Activated CD8-positive, alpha-beta memory T cell treated with anti-CD3 and anti-CD28 coated beads, Interleukin-2, amount 50 U/mL, for 1 hour (primary cell): Measurements from ENCODE around the gene CALML6.

Experiments
- DNase-seq: peaks from one replicate; pipeline ENCODE4 v3.0.0-alpha.2; 2020; ENCODE audit errors: extremely low read depth

The CALML6 gene

DNA sequence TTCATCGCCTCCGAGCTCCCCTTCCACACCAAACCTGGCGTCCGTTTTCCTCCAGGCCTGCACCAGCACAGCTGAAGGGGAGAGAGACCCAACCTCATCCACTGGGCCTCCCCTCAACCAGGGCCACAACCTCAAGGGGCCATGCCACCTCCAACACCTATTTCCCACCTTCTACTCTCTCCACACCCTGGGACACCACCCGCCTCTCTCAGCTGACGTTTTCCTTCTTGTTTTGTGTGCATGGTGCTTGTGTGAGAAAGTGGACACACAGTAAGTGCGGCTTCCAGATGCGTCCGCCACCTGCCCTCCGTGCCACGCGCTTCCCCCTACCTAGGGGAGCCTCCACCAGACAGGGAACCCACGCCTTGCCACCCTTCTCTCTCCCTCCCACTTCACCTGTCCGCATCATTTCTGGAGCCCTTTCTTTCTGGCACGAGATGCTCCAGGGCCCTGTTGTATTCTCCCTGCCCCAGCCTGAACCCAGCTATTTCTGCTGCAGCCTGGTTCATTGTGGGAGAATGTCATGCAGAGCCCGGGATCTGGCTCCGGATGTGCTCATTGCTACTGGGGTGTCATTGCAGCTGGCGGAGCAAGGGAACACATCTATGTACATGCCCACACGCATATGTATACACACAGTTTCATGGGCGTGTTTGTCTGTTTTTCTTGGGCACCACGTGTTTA lies 22.8 kb upstream of the CALML6 start:
- DNase-seq = no peak

DNA sequence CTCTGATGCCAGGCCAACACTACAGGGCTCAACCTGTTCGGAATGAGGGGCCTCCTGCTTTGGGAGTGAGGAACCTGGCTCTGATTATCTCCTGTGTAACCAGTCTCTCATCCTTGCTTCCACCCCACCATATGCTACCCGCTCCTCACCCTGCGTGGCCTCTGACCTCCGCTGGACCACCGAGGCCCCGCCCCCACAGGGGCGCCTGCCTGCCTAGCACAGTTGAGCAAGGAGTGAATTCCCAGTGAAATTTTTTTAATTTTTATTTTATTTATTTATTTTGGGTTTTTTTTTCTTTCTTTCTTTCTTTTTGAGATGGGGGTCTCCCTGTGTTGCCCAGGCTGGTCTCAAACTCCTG lies 22.3 kb upstream of the CALML6 start:
- DNase-seq = no peak

DNA sequence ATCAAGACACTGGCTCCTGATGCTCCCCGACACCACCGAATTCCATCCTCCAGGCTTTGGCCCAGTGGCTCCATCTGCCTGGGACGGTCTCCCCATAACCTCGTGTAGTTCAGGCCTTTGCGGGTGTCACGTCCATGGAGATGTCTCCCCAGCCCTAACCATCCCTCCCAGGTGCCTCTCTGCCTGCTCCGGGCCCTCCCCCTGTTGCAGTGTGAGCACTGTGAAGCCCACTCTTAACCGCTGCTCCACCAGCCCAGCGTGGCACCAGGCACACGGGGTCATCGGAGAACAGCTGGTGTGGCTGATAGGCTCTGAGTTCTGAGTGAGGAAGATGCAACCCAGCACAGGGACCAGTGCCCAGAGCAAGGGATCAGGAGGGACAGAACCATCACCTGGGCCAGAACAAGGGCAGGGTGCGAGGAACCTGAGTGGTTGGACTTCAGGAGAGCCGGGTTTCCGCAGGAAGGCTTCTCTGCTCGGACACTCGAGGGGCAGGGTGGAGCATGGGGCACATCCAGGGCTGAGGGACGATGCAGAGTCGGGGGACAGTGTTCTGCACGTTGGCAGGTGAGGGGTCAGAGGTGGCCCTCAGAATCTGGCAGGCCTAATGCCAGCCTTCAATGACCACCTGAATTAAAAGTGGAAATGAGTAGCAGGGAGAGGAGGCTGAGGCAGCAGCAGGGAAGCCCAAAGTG lies 21.6 kb upstream of the CALML6 start:
- no peak for DNase-seq

DNA sequence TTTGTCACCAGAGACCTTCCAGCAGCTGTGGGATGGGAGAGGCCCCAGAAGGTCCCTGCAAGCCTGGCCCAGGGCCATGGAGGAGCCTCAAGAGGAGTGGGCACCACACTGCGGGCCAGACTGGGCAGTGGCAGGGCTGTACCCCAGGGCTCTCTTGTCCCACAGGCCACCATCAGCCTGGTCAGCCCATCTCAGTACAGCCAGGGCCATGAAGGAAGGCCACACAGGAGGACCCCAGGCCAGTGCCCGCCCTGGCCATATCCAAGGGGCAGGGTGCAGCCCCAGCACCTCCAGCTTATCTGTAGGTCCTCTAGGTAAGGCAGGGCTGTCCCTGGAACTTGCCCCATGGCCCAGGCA lies 21.1 kb upstream of the CALML6 start:
- DNase-seq = no peak

DNA sequence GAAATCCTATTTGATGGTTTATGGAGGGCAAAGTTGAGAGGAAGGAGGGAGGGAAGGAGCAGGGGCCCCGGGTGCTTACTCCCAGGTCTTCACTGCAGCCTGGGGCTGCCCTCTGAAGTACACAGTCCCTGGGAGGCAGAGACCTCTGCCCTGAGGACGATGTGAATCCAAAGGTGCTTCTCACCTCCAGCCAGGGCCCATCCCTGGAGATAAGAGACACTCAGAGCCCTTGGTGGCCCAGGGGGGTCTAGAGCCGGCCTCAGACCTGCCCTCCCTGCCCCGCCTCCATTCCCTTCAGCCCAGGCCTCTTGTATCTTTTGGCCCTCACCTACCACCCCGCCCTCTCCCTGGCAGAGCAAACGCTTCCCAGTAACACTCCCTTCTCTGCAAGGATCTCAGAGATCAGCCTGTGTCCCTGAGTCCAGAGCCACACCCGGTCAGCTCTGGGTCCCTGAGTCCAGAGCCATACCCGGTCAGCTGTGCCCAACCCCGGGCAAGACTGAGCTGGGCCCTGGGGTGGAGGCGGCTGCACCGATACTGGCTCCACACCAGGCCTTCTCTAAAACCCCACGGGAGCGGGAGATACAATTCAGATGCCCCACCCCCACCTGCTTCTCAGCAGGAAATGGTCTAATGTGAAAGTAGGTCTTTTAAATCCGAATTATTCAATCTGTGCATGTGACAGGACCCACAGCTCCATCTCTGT lies 20.6 kb upstream of the CALML6 start:
- DNase-seq = no peak

DNA sequence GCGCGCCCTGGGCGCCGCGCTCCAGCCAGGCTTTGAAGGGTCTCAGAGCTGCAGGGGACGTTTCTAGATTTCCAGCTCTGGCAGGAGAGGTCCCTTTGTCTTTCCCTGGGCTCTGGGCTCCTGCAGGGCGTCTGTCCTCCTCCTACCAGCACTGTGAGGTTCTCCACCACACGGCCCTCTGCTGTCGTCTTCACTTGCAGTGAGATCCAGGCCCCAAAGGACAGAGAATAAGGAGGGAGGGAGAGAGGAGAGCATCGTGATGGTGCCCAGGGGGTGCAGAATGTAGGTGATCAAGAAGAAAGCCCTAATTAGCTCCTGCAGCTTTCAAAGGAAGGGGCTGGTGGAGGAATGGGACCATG lies 20.0 kb upstream of the CALML6 start:
- no peak for DNase-seq

DNA sequence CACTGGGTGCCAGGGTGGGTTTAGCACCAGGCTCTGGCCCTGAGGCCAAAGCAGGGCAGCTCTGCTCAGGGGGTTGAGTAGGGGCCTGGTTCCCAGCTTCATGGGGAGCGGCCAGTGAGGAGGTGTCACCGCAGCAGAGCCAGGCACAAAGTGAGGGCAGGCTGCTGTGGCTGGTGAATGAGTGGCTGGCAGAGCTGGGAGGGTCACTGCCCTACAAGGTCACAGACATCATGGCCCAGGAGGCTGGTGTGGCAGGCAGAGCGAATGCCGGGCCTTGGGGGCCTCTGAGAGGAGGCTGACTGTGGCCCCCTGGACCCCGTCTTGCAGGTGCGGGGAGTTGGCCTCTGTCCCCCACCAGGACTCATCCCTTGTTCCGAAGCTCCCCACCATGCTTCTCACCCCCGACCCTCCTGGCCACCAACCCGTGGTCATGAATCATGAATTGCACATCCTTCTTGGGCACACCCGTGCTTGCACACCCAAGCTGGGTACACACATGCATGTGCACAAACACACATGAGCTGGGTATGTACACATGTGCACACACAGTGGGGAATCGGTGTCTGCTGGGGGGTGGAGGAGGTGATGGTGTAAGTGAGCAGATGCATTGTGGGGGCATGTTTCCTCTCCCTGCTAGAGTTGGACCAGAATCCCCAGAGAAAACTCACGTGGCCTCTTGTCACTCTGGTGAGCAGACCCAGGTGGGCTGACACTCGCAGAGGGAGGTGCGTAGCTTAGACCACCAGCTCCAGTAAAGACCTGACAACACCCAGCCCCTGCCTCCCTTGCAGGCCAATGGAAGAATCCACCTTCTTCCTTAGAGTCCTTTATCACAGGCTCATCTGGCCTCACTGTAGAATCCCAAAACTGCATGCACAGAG lies 19.4 kb upstream of the CALML6 start:
- DNase-seq = no peak

DNA sequence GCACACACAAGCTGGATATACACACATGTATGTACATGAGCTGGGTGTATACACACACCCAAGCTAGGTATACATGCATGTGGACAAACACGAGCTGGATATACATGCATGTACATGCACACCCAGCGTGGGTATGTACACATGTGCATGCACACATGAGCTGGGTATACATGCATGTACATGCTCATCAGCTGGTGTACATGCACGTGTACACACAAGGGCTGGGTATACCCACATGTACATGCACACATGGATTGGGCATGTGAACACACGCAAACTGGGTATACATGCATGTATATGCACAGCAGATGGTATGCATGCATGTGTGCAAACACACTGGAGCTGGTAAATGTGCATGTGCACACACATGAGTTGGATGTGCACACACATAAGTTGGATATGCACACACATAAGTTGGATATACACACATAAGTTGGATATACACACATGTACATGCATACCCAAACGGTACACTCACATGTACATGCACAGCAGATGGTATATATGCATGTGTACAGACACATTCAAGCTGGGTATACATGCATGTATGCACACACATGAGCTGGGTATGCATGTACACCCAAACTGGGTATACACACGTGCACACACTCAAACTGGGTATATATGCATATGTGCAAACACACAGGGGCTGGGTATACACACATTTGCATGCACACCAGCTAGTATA lies 16.7 kb upstream of the CALML6 start:
- DNase-seq = no peak

DNA sequence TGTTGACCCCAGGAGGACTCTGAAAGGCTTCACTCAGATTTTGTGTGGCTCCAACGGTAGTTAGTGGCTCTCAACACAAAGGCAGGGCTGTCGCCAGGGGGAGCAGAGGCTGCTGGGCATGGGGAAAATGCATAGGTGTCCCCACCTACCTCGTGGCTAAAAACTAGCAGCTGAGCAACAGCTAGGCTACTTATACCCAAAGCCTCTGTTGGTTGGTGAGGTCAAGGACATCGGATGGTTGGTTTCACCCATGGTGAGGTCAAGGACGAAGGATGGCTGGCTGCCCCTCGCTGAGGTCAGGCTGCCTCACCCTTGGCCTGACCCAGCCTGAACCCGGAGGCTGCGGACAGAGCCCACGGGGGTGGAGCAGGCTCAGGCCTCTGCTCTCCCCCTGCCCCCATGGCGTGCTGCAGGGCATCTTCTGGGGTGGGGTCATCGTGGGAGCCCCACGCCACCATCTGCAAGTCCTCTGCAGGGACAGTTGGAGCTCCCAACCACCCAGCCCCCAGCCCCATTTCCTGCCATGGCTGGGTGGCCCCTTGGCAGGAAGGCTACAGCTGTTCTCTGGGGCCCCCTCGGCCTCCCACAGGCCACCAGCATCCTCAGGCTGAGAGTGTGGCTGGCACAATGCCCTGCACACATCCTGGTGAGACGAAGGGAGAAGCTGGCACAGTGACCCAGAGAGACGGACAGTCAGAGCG lies 15.6 kb upstream of the CALML6 start:
- no peak for DNase-seq

DNA sequence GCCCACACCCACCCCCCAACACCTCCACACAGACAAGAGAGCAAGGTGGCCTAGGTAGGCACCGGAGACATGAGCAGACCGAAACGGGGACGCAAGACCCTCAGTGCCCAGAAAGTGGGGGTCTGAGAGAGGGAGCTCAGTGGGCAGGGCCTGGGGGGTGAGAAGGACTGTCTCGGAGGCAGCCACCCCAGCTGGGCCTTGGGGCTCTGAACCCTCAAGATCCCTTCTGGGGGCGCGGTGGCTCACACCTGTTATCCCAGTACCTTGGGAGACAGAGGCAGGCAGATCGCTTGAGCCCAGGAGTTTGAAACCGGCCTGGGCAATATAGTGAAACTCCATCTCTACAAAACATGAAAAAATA lies 15.1 kb upstream of the CALML6 start:
- DNase-seq = no peak

DNA sequence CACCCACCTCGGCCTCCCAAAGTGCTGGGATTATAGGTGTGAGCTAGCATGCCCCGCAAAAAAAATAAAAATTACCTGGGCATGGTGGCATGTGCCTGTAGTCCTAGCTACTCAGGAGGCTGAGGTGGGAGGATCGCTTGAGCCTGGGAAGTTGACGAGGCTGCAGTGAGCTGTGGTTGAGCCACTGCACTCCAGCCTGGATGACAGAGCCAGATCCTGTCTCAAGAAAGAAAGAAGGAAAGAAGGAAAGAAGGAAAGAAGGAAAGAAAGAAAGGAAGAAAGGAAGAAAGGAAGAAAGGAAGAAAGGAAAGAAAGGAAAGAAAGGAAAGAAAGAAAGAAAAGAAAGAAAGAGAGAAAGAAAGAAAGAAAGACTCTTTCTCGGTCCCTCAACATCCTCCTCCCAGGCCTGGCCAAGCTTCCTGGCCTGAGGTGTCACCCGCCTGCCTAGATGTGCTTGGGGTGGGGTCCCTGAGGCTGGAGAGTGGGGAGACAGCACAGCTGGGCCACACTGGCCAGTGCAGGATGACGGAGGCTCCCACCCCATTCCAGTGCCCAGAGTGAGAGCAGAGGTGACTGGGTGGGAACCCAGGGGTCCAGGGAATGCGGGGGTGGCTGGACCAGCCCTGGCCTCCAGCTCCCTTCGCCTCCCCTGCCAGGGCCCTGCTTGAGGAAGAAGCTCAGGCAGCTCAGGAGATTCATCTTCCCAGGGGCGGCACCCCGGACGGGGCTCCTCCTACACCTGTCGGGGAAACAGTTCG lies 14.0 kb upstream of the CALML6 start:
- DNase-seq = no peak

DNA sequence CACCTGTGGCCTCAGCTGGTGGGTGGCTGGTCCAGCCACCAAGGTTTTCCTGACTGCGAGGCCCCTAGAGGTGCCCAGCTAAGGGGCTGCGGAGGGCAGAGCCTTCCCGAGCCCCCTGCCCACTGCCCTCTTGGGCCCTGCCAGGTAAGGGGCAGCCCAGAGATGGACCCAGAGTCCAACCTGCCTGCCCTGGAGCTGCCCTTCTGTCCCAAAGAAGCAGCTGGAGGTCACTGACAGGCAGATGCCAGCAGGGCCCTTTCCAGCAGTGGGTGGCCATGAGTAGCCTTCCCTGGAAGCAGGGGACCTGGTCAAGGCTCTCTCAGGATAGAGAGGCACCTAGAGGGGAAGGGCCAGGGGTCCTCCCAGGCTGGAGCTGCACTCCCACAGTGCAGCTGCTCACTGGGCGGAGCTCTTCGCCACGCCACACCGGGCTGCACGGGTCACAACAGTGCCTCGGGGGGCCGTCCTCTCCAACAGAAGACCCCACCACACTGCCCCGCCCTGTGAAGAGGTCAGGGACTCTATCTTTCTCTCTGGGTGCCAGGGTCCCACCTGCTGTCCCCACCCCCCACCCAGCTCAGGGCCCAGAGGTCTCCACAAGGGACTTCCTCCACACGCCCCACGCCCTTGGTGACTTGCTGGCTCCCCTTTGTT lies 13.3 kb upstream of the CALML6 start:
- no peak for DNase-seq

DNA sequence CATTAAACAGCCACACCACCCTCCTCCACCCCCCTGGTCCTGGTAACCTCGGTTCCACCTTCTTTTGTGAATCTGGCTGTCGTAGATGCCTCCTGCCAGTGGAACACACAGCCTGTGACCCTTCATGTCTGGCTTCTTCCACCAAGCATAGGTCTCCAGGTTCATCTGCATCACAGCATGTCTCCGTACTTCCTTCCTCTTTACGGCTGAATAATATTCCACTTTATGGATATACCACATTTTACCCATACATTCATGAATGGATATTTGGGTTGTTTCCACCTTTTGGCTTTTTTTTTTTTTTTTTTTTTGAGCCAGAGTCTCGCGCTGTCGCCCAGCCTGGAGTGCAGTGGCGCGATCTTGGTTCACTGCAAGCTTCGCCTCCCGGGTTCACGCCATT lies 11.8 kb upstream of the CALML6 start:
- DNase-seq = no peak

DNA sequence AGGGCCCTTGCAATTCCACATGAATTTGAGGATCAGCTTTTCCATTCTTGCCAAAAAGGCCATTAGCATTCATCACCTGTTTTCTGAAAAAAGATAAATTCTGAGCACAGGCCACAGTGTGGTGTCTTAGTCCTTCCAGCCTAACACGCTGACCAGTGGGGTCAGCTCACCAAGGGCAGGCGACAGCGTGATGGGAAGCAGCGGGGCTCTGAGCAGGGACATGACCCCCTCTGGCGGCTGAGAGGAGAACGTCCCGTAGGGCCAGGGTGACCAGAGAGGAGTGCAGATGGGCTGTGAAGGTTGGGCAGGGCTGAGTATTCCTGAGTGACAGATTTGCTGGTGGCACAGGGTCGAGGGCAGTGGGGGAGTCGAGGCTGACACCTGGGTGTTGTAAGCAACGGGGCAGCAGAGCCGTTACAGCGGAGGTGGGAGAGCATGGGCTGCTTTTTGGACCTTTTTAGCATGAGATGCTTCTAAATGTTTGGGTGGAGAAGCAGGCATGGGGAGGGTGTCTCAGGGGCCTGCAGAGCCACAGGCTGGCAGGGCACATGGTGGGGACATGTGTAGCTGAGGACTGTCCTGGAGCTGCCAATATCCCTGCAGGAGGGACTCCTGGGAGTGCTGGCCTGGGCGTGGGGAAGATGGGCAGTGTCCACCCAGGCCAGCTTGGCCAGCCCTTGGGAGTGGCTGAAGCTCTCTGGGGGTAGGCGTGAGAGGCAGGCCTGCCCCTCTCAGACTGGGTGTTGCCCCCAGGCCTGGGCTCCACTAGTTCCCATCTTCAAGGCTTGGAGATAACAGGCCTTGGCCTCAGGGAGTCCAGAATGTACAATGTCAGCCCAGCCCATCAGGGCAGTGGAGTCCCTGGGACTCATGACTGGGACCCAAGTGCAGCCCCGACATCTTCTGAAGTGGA lies 8.6 kb upstream of the CALML6 start:
- no peak for DNase-seq

DNA sequence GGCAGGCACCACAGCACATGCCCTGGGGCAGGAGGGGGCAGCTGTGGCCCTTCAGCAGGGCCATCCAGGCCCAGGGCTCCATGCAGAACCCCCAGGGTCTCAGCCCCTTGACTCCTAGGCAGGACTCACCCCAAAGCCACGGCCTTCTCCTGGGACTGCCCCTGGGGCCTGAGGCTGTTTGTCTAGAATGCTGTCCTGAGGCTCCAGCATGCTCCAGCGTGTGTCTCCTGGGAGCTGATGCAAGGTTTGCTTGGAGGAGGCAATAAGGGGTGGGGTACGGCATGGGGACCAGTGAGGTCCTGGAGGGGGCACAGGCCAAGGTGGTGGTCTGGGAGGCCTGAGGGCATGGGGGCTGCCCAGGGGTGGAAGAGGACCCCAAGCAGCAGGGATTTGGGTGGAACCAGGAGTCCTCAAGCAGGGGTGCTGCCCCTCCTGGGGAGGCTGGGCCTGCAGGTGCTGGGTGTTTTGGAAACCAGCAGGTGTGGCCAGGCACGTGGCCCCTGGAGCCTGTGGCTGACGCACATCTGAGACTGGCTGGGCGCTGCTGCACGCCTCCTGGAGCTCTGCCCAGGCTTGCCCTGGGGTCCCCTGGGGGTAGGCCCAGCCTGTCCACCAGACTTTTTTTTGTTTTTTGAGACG lies 7.8 kb upstream of the CALML6 start:
- DNase-seq = no peak

DNA sequence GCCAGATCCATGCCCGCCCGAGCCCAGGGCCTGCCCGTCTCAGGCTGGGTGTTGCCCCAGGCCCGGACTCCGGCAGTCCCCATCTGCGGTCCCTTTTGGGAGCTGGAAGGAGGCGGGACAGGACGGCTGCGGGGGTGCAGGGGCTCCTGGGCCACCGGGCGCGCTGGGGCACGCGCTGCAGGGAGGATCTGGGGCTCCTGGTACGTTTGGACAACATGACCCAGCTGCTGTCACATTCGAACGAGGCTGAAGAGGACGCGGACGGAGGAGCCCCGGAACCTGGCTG lies 6.6 kb upstream of the CALML6 start:
- no peak for DNase-seq

DNA sequence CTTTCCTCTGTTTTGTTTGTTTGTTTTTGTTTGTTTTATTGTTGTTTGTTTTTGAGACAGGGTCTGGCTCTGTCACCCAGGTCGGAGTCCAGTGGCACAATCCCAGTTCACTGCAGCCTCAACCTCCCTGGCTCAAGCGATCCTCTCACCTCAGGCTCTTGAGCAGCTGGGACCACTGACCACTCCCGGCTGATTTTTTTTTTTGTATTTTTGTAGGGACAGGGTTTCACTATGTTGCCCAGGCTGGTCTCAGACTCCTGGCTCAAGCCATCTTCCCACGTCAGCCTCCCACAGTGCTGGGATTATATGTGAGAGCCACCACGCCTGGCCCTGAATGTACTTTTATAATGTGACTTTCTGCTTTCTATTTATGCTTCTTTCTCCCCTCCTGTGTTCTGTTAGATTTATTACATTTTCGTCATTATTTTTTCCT lies 5.0 kb upstream of the CALML6 start:
- no peak for DNase-seq

DNA sequence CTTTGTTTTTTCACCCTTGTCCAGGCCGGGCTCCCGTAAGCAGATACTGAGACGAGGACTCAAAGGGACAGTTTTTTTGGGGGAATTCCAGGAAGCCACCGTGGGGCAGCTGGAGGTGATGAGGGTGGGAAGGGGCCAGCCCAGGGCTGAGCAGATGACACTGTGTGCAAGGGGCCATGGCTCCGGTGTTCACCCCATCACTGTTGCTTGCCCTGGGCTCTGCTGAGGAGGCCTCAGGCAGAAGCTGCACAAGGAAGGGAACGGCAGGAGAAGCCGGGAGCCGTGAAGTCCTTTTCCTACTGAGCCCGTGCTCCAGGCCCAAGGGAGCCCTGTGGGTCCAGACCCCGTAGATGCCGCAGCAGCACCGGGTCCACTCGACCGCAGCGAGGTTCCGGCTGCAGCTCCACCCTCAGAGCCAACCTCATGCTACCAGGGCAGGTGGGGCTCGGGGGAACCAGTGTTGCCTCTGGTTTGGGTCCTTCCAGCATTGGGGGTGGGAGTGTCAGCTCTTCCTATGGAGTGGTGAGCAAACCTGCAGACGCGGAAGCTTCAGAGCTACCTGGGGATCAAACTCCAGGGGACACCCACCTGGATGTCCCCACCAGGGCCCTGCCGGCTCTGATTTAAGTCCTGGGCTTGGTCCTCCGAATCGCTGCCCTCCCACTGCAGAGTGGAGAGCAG lies 4.3 kb upstream of the CALML6 start:
- no peak for DNase-seq
